ENCODE measurements around the gene L1TD1. TPM values are rescaled to one million over a fixed set of nuclear protein-coding genes. Genes with fewer than 3 reads are reported as not detected.
"Not testable (repeated sequence)": the region's sequence is repeated elsewhere in the genome, so short reads cannot be mapped to it uniquely, and the experiment has no call there.

Gene L1TD1
- total RNA-seq, 2 donors from 2014 or later: 5.7 to 8.1 TPM

DNA sequence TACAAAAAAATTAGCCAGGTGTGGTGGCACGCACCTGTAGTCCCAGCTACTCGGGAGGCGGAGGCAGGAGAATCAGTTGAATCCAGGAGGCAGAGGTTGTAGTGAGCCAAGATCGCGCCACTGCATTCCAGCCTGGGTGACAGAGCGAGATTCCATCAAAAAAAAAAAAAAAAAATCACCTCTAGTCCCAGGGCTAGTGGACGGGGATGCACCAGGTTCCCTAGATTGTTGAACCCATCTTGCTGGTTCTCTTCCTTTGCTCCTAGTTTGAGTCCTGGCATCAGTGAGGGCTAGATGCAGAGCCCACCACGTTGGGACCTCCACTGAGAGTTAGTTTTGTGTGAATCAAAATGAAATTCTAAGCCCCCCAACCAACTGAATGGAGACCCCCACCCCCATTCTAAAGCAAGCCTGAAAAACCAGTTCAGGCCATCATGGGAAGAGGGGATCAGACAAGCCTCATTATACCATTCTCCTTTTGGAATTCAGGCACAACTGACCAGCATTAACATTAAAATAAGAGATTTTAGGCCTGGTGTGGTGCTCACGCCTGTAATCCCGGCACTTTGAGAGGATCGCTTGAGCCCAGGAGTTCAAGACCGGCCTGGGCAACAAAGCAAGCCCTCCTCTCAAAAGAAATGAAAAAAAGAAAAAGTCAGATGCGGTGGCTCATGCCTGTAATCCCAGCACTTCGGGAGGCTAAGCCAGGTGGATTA is 17.9 kb upstream of the L1TD1 start:
- DNase-seq: no peak
- TF ChIP-seq, protein P1, sequence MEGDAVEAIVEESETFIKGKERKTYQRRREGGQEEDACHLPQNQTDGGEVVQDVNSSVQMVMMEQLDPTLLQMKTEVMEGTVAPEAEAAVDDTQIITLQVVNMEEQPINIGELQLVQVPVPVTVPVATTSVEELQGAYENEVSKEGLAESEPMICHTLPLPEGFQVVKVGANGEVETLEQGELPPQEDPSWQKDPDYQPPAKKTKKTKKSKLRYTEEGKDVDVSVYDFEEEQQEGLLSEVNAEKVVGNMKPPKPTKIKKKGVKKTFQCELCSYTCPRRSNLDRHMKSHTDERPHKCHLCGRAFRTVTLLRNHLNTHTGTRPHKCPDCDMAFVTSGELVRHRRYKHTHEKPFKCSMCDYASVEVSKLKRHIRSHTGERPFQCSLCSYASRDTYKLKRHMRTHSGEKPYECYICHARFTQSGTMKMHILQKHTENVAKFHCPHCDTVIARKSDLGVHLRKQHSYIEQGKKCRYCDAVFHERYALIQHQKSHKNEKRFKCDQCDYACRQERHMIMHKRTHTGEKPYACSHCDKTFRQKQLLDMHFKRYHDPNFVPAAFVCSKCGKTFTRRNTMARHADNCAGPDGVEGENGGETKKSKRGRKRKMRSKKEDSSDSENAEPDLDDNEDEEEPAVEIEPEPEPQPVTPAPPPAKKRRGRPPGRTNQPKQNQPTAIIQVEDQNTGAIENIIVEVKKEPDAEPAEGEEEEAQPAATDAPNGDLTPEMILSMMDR (IDR thresholded peaks at IDR 0.05): no peak
- H3K36me3 ChIP-seq: no peaks in the 10 kb centered on the region
- H3K9me3 ChIP-seq: no peaks in the 10 kb centered on the region
- no peaks in the 10 kb centered on the region for H3K27me3 ChIP-seq
- H3K4me1 ChIP-seq: no peaks in the 10 kb centered on the region
- H3K4me3 ChIP-seq: no peak overlapping the region
- no peak overlapping the region for H3K27ac ChIP-seq
- intact Hi-C loops (cut with DNase I): no loop called here
- no peak overlapping the region for H3K9ac ChIP-seq (ENCODE audit: low read depth in 2 of 2, low read length in 2 of 2)

GRCh38 chr1:62177621-62178020 is 17.0 kb upstream of the L1TD1 start:
- Histone ChIP-seq H3K27ac (no peak overlapping the region), H3K4me3 (no peak overlapping the region), H3K36me3 (no peaks in the 10 kb centered on the region), H3K9me3 (no peaks in the 10 kb centered on the region), H3K9ac (ENCODE audit: low read depth in 2 of 2, low read length in 2 of 2) (no peak overlapping the region), H3K4me1 (no peaks in the 10 kb centered on the region), H3K27me3 (no peaks in the 10 kb centered on the region)
- TF ChIP-seq, protein P1 (IDR thresholded peaks at IDR 0.05): no peak
- DNase-seq: no peak
- intact Hi-C loops (cut with DNase I): no loop called here

DNA sequence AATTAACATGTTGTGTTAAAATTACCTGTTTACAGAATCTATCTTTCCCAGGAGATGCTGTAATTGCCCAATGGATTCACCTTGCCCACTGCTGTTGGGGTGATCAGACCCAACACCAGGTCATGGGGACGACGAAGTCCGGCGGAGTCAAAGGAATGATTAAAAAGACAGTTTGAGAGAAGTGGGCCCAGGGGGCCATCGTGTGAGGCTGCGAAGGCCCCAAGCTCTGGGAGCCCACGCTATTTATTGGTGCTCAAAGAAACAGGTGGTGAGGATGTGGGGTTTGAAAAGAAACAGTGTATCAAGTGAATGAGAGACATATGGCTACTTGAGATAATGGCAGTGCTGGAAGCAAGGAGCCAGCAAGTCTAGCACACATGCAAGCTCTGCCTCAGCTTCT is 16.3 kb upstream of the L1TD1 start:
- Histone ChIP-seq H3K9ac (ENCODE audit: low read depth in 2 of 2, low read length in 2 of 2) (no peak overlapping the region), H3K4me1 (no peaks in the 10 kb centered on the region), H3K4me3 (no peak overlapping the region), H3K9me3 (no peaks in the 10 kb centered on the region), H3K27me3 (no peaks in the 10 kb centered on the region), H3K36me3 (no peaks in the 10 kb centered on the region), H3K27ac (no peak overlapping the region)
- TF ChIP-seq, protein P1 (IDR thresholded peaks at IDR 0.05): no peak
- no peak for DNase-seq
- intact Hi-C loops (cut with DNase I): no loop called here

DNA sequence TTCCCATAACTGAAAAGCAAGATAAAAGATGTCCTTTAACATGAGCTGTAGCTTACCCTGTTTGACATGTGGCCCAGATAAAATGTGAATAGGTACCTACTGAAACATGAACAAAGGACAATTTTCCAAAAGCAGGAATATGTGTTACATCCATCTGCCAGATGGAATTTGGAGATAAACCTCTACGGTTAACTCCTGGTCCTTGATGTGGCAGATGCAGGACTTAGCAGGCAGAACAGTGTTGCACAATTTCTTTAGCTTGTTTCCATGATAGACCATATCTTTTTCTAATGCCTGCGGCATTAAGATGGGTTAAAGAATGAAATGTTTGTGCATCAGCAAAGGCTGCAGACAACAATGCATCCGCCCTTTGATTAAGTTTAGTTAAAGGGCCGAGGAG is 14.6 kb upstream of the L1TD1 start:
- H3K4me1 ChIP-seq; H3K9ac ChIP-seq (ENCODE audit: low read depth in 2 of 2, low read length in 2 of 2); H3K4me3 ChIP-seq; intact Hi-C loops (cut with DNase I); H3K27ac ChIP-seq; H3K9me3 ChIP-seq; H3K36me3 ChIP-seq; H3K27me3 ChIP-seq; DNase-seq: not testable (repeated sequence)

GRCh38 chr1:62180639-62181038 is 14.0 kb upstream of the L1TD1 start:
- no peak overlapping the region for H3K4me3 ChIP-seq
- no peak overlapping the region for H3K9ac ChIP-seq (ENCODE audit: low read depth in 2 of 2, low read length in 2 of 2)
- H3K27me3 ChIP-seq: no peaks in the 10 kb centered on the region
- TF ChIP-seq, protein P1 (IDR thresholded peaks at IDR 0.05): no peak
- H3K4me1 ChIP-seq: no peaks in the 10 kb centered on the region
- no peak overlapping the region for H3K27ac ChIP-seq
- DNase-seq: peak; percentile 63
- intact Hi-C loops (cut with DNase I): no loop called here
- no peaks in the 10 kb centered on the region for H3K36me3 ChIP-seq
- no peaks in the 10 kb centered on the region for H3K9me3 ChIP-seq

DNA sequence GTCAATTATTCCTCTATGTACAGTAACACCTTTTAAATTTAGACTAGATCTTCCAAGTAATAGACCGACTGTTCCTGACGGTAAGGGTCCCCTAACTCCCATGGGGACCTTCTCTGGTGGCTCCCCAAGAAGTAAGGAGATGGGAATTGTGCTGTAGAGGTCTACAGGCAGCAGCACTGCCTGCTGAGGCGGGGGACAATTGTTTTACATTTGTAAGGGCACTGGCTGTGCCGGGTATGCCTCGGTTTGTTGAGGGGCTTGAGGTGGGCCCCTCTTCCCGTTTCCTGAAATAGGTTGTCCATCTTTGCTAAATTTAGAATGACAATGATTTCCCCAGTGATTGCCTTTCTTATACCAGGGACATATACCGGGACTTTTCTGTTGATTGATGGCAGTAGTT is 13.1 kb upstream of the L1TD1 start:
- H3K4me1 ChIP-seq: no peaks in the 10 kb centered on the region
- TF ChIP-seq, protein P1 (IDR thresholded peaks at IDR 0.05): no peak
- no peak overlapping the region for H3K4me3 ChIP-seq
- H3K9ac ChIP-seq (ENCODE audit: low read depth in 2 of 2, low read length in 2 of 2): peak overlapping the region in 1 of 2 donors; percentile 26
- intact Hi-C loops (cut with DNase I): no loop called here
- no peaks in the 10 kb centered on the region for H3K36me3 ChIP-seq
- H3K9me3 ChIP-seq: no peaks in the 10 kb centered on the region
- H3K27ac ChIP-seq: peak overlapping the region; percentile 12
- H3K27me3 ChIP-seq: no peaks in the 10 kb centered on the region
- DNase-seq: no peak

- DNase-seq: peak; percentile 27
- intact Hi-C loops (cut with DNase I); H3K4me3 ChIP-seq; H3K27me3 ChIP-seq; H3K9me3 ChIP-seq; H3K36me3 ChIP-seq; H3K9ac ChIP-seq (ENCODE audit: low read depth in 2 of 2, low read length in 2 of 2); H3K4me1 ChIP-seq: not testable (repeated sequence)
- H3K27ac ChIP-seq: peak overlapping the region; percentile 12
Measured at GRCh38 chr1:62182157-62182556, 12.5 kb upstream of the L1TD1 start.

GRCh38 chr1:62183164-62184020 is 11.3 kb upstream of the L1TD1 start:
- not testable (repeated sequence) for H3K36me3 ChIP-seq, H3K27me3 ChIP-seq

More at GRCh38 chr1:62183164-62184020, 11.3 kb upstream of the L1TD1 start:
- DNase-seq; H3K27ac ChIP-seq; H3K9me3 ChIP-seq; H3K9ac ChIP-seq (ENCODE audit: low read depth in 2 of 2, low read length in 2 of 2); H3K4me1 ChIP-seq; H3K4me3 ChIP-seq; intact Hi-C loops (cut with DNase I): not testable (repeated sequence)

Data from colonic mucosa (tissue), 4 donors.